Prostate gland (tissue), 2 donors: Measurements from ENCODE around the gene GAN.

Source experiments
- CTCF ChIP-seq, 4 experiments: fragments of 200-600 bp in 2 of 4; fragments of 450-650 bp in 2 of 4; sonication (generic) in 2 of 4; IDR thresholded peaks; 1 replicate in 3 of 4; 2 replicates in 1 of 4; pipeline ENCODE4 v1.5.1; 2016 to 2019; ENCODE audit warnings: antibody characterized with exemption in 4 of 4, mild to moderate bottlenecking in 2 of 4, moderate library complexity in 2 of 4
- POLR2A ChIP-seq: fragments of 450-650 bp; IDR thresholded peaks from one replicate; pipeline ENCODE4 v1.6.1; 2016; ENCODE audit warnings: antibody characterized with exemption, mild to moderate bottlenecking

- TF ChIP-seq CTCF (IDR thresholded peaks at IDR 0.05) (no peak), POLR2A (no peak)
Measured at GRCh38 chr16:81360135-81360534, 45.4 kb downstream of the GAN start.
